BE2C (cell line): Measurements from ENCODE around the gene PDCL3.

Experiments
- DNase-seq: peaks from one replicate; pipeline ENCODE4 v3.0.0-alpha.2; 2020
- H3K27me3 ChIP-seq: fragments of 250-450 bp; sonication (Bioruptor Pico); 2 replicates; pipeline ENCODE4 v1.5.1; 2020; ENCODE audit warnings: mild to moderate bottlenecking
- H3K36me3 ChIP-seq: fragments of 250-450 bp; sonication (Bioruptor Pico); 2 replicates; pipeline ENCODE4 v1.5.1; 2020; ENCODE audit warnings: mild to moderate bottlenecking
- H3K4me1 ChIP-seq: fragments of 250-450 bp; sonication (Bioruptor Pico); 2 replicates; pipeline ENCODE4 v1.5.1; 2020
- H3K4me3 ChIP-seq: 2 replicates; pipeline ENCODE4 v1.5.1; 2011; ENCODE audit warnings: low read depth, low read length
- H3K9me3 ChIP-seq: fragments of 250-450 bp; sonication (Bioruptor Pico); 2 replicates; pipeline ENCODE4 v1.5.1; 2020
- TF ChIP-seq, protein P1 (sequence below): IDR thresholded peaks from 2 replicates; pipeline ENCODE4 v1.5.1; 2012; ENCODE audit warnings: mild to moderate bottlenecking, low read depth, low read length

Gene PDCL3

DNA sequence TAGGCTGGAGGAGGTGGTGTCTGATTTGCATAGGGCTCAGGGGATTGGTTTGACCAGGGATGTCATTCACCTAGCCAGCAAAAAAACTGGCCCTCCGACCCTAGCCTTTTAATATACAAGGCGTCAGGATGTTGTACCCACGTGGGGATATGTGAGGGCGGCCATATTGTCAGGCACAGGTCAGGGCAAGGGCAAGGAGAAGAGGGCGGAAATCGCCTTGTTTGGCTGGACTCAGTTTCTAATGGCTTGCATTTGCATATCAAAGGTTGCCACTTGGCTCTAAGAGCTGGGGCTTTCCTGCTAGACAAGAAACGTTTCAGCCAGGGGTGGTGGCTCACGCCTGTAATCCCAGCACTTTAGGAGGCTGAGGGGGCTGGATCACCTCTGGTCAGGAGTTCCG, 24.9 kb upstream of the PDCL3 start:
- H3K9me3 ChIP-seq, result no peaks in the 10 kb centered on the region
- H3K4me1 ChIP-seq, result no peaks in the 10 kb centered on the region
- TF ChIP-seq, protein P1, sequence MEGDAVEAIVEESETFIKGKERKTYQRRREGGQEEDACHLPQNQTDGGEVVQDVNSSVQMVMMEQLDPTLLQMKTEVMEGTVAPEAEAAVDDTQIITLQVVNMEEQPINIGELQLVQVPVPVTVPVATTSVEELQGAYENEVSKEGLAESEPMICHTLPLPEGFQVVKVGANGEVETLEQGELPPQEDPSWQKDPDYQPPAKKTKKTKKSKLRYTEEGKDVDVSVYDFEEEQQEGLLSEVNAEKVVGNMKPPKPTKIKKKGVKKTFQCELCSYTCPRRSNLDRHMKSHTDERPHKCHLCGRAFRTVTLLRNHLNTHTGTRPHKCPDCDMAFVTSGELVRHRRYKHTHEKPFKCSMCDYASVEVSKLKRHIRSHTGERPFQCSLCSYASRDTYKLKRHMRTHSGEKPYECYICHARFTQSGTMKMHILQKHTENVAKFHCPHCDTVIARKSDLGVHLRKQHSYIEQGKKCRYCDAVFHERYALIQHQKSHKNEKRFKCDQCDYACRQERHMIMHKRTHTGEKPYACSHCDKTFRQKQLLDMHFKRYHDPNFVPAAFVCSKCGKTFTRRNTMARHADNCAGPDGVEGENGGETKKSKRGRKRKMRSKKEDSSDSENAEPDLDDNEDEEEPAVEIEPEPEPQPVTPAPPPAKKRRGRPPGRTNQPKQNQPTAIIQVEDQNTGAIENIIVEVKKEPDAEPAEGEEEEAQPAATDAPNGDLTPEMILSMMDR, result no peak
- H3K4me3 ChIP-seq, result no peak overlapping the region
- no peaks in the 10 kb centered on the region for H3K27me3 ChIP-seq
- no peak for DNase-seq
- no peaks in the 10 kb centered on the region for H3K36me3 ChIP-seq

DNA sequence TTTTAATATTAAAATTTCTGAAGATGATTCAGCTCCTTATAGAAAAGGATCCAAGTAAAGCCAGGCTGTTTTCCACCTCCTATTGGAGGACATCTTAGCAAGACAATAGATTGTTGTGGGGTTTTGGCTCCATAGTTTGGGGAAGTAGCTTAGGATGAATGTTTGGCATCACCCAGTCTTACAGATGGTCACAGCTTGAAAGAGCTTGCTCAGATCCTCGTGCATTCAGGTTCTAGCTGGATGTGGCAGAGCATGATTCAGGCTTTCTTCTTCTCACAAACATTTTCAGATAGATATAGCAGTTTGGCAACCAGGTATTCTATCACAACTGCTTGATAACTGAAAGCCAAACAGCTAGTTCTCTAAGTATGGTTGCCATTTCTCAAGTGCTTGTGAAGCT, 23.6 kb upstream of the PDCL3 start:
- no peak for DNase-seq
- Histone ChIP-seq H3K4me1 (no peaks in the 10 kb centered on the region), H3K27me3 (no peaks in the 10 kb centered on the region), H3K9me3 (no peaks in the 10 kb centered on the region), H3K36me3 (no peaks in the 10 kb centered on the region), H3K4me3 (no peak overlapping the region)
- TF ChIP-seq, protein P1, result no peak

DNA sequence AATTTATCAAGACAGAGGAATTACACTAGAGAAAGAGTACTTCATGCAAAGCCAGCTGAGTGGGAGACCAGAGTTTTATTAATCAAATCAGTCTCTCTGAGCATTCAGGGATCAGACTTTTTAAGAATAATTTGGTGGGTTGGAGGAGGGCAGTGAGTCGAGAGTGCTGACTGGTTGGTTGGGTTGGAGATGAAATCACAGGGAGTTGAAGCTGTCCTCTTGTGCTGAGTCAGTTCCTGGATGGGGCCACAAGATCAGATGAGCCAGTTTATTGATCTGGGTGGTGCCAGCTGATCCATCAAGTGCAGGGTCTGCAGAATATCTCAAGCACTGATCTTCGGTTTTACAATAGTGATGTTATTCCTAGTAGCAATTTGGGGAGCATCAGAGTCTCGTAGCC, 21.4 kb upstream of the PDCL3 start:
- Histone ChIP-seq H3K36me3 (no peaks in the 10 kb centered on the region), H3K27me3 (no peaks in the 10 kb centered on the region), H3K9me3 (no peaks in the 10 kb centered on the region), H3K4me1 (no peaks in the 10 kb centered on the region), H3K4me3 (no peak overlapping the region)
- no peak for DNase-seq
- TF ChIP-seq, protein P1, result no peak

DNA sequence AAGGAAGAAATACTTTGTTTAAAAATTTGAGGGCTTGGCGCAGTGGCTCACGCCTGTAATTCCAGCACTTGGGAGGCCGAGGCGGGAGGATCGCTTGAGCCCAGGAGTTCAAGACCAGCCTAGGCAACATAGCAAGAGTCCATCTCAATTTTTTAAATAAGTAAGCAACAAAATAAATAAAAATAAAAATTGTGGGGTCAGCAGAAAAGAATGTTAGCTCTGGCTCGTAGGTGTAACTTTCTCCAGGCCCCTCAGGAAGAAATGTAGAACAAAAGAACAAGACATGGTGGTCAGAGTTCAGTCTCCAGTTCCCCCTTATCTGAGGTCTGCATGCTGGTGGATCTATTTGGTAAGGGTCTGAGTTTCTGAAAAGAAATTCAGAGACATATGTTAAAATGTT, 20.4 kb upstream of the PDCL3 start:
- DNase-seq, result no peak
- Histone ChIP-seq H3K27me3 (no peaks in the 10 kb centered on the region), H3K4me1 (no peaks in the 10 kb centered on the region)

DNA sequence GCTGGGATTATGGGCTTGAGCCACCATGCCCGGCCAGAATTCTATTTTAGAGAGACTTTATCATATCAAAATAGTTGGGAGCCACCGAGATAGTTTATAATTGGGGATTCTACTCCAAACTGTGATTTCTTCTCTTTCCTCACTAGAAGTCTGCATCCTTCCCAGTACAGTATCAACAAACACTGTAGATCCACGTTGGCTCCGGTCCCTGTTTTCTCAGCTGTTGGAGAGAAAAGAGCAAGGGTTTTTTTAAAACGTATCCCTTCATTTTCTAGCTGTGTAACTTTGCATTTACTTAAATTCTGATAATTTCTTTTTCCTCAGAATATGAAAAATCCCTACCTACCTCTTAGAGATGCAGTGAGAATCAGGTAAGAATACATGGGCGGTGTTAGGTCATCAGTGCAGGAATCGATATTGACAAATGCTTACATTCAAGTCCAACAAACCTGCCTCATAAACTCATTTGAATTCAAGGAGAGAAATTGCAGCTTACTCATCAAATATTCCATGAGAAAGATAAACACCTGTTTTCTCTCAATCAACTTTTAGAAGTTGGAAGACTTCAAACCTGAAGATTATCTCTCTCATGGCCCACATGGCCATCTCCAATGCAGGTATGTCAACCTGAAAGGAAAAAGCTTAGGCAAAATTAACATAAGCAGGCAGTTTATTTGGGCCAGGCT, 17.7 kb upstream of the PDCL3 start:
- H3K4me3 ChIP-seq, result no peak overlapping the region
- H3K9me3 ChIP-seq, result no peaks in the 10 kb centered on the region
- no peaks in the 10 kb centered on the region for H3K27me3 ChIP-seq
- DNase-seq, result no peak
- TF ChIP-seq, protein P1, result no peak
- no peaks in the 10 kb centered on the region for H3K36me3 ChIP-seq
- no peaks in the 10 kb centered on the region for H3K4me1 ChIP-seq

More for the DNA sequence above, 20.4 kb upstream of the PDCL3 start:
- no peak overlapping the region for H3K4me3 ChIP-seq
- no peaks in the 10 kb centered on the region for H3K9me3 ChIP-seq
- TF ChIP-seq, protein P1, result no peak
- no peaks in the 10 kb centered on the region for H3K36me3 ChIP-seq

DNA sequence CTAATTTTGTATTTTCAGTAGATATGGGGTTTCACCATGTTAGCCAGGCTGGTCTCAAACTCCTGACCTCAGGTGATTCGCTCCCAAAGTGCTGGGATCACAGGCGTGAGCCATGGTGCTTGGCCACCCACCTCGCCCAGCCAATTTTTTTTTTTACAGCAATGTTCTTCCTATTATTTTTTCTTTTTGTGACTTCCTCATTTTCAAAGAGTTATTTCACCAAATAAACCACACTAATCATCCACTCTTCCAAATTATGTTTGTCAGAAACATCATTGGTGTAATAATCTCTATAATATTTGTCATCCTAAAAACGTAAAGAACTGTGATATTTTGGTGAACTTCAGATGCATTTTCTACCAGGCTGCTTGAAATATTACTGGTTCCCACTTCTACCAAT, 16.3 kb upstream of the PDCL3 start:
- Histone ChIP-seq H3K4me3 (no peak overlapping the region), H3K36me3 (no peaks in the 10 kb centered on the region), H3K4me1 (no peaks in the 10 kb centered on the region), H3K9me3 (no peaks in the 10 kb centered on the region), H3K27me3 (no peaks in the 10 kb centered on the region)
- no peak for DNase-seq
- TF ChIP-seq, protein P1, result no peak
